Measurements from ENCODE around the gene DYNLL2. TPM values are rescaled to one million over a fixed set of nuclear protein-coding genes. Genes with fewer than 3 reads are reported as not detected.

Gene DYNLL2
- total and polyA plus RNA-seq, 9 donors, result 11.0 to 51.1 (median 34.1) TPM

DNA sequence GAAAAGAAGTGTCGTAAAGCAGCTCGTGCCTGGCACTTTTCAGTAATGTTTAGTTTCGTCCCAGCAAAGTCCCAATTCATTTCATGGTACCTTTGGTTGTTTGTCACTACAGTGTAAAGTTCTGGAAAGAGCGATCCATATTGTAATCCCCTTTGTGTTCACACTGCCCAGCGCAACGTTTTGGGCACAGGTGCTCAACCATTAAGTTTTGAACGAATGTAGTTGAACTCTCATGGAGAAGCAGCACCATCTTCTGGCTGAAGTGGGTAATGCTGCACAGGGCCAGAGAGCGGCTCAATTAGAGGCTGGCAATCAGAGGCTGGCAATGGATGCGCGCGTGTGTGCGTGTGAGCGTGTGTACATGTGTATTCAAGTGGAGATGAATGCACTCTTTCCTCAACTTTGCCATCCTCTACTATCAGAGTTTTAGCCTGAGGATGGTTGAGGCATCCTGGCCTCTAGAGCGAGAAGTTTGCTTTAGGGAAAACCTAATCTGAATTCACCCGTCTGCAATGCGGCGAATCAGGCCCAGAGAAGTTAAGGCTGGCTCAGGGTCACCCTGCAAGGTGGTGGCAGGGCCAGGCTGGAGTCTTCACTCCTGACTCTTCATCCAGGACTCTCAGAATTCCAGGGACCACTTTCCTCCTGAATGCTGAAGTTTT is 29.9 kb downstream of the DYNLL2 start:
- Histone ChIP-seq H3K9me3 (no peaks in the 10 kb centered on the region), H3K27ac (no peak overlapping the region), H3K4me3 (no peak overlapping the region), H3K36me3 (no peaks in the 10 kb centered on the region), H3K4me1 (ENCODE audit: insufficient read depth) (no peaks in the 10 kb centered on the region), H3K27me3 (no peaks in the 10 kb centered on the region)
- intact Hi-C loops (cut with DNase I), result loop anchor here in 2 of 4 donors (5.0 to 10.0 kb wide), 3 partner anchors 256 to 988 kb away; no protein-coding TSS in a partner anchor
- peak; percentile 60 to 82 (median 80) for DNase-seq
- TF ChIP-seq, protein P1, sequence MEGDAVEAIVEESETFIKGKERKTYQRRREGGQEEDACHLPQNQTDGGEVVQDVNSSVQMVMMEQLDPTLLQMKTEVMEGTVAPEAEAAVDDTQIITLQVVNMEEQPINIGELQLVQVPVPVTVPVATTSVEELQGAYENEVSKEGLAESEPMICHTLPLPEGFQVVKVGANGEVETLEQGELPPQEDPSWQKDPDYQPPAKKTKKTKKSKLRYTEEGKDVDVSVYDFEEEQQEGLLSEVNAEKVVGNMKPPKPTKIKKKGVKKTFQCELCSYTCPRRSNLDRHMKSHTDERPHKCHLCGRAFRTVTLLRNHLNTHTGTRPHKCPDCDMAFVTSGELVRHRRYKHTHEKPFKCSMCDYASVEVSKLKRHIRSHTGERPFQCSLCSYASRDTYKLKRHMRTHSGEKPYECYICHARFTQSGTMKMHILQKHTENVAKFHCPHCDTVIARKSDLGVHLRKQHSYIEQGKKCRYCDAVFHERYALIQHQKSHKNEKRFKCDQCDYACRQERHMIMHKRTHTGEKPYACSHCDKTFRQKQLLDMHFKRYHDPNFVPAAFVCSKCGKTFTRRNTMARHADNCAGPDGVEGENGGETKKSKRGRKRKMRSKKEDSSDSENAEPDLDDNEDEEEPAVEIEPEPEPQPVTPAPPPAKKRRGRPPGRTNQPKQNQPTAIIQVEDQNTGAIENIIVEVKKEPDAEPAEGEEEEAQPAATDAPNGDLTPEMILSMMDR (IDR thresholded peaks at IDR 0.05), result peak; percentile 70 to 93 (median 86)
- TF ChIP-seq EP300 (IDR thresholded peaks at IDR 0.05), result no peak
- no peak for TF ChIP-seq POLR2A (IDR thresholded peaks at IDR 0.05)
- 25 to 30% (median 27%) methylated on average over 17 of the region's 17 CpGs for WGBS, 3 donors

DNA sequence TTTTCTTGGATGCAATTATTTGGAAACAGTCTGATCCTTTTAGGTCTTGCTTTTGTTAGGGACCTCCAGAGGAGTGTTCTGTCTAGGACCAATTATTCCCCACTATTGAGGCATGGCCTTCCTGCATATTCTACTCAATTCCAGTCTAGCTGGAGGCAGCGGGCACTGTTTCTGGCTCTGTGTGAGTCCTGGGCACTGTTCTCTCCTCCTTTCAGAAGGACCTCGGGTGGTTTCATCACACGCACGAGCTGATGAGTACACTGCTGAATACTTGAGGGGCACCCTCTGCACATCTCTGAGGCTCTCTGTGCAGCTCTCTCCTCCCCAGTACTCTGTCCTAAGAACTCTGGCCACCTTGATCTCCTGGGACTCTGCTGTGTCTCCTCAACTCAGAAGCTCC is 30.7 kb downstream of the DYNLL2 start:
- 72 to 80% (median 78%) methylated on average over 4 of the region's 4 CpGs for whole genome bisulfite sequencing, 3 donors
- intact Hi-C loops (cut with DNase I), result loop anchor here in 3 of 4 donors (2.0 to 10.0 kb wide), 4 partner anchors 257 to 989 kb away; no protein-coding TSS in a partner anchor
- TF ChIP-seq, protein P1 (IDR thresholded peaks at IDR 0.05), result no peak
- no peak for TF ChIP-seq POLR2A (IDR thresholded peaks at IDR 0.05)
- TF ChIP-seq EP300 (IDR thresholded peaks at IDR 0.05), result no peak
- H3K36me3 ChIP-seq, result no peaks in the 10 kb centered on the region
- no peak for DNase-seq
- no peak overlapping the region for H3K27ac ChIP-seq
- no peaks in the 10 kb centered on the region for H3K27me3 ChIP-seq
- H3K4me1 ChIP-seq (ENCODE audit: insufficient read depth), result no peaks in the 10 kb centered on the region
- no peak overlapping the region for H3K4me3 ChIP-seq
- no peaks in the 10 kb centered on the region for H3K9me3 ChIP-seq

DNA sequence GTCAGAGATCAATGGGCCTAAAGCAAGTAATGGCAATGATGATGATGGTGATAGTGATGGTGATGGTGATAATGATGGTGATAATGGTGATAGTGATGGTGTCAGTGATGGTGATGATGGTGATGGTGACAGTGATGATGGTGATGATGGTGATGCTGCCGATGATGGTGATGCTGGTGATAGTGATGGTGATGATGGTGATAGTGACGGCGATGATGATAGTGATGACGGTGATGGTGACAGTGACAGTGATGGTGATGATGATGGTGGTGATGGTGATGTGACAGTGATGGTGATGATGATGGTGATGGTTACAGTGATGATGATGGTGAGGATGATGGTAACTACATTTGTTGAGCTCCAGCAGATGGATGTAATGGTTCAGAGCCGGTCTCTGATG is 34.2 kb downstream of the DYNLL2 start:
- Histone ChIP-seq H3K4me1 (ENCODE audit: insufficient read depth) (no peaks in the 10 kb centered on the region), H3K9me3 (no peaks in the 10 kb centered on the region), H3K27ac (no peak overlapping the region), H3K4me3 (no peak overlapping the region), H3K27me3 (no peaks in the 10 kb centered on the region), H3K36me3 (no peaks in the 10 kb centered on the region)
- intact Hi-C loops (cut with DNase I), result loop anchor here in 2 of 4 donors (10.0 kb wide), 2 partner anchors 983 to 993 kb away; no protein-coding TSS in a partner anchor
- DNase-seq, result no peak
- TF ChIP-seq, protein P1 (IDR thresholded peaks at IDR 0.05), result no peak
- no peak for TF ChIP-seq EP300 (IDR thresholded peaks at IDR 0.05)
- no peak for TF ChIP-seq POLR2A (IDR thresholded peaks at IDR 0.05)
- 91 to 94% (median 91%) methylated on average over 5 of the region's 5 CpGs for WGBS, 3 donors

DNA sequence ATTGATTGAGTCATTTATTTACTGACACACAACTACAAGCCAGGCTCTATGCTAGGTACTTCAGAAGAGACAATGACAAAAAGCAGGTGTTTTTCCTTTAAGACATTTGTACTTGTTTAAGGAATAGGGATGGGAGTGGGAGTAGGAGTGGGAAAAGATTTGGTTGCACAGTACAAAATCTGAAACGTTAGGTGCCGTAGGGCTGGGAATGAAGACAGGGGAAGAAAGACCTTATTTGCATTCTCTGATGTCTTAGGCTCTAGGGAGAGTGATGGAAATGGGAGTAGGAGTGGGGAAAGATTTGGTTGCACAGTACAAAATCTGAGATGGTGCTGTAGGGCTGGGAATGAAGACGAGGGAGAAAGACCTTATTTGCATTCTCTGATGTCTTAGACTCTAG is 36.3 kb downstream of the DYNLL2 start:
- intact Hi-C loops (cut with DNase I), result loop anchor here in 2 of 4 donors (10.0 kb wide), 2 partner anchors 985 to 995 kb away; no protein-coding TSS in a partner anchor
- H3K9me3 ChIP-seq, result no peaks in the 10 kb centered on the region
- H3K4me3 ChIP-seq, result no peak overlapping the region
- TF ChIP-seq POLR2A (IDR thresholded peaks at IDR 0.05), result no peak
- TF ChIP-seq EP300 (IDR thresholded peaks at IDR 0.05), result no peak
- TF ChIP-seq, protein P1 (IDR thresholded peaks at IDR 0.05), result no peak
- no peak overlapping the region for H3K27ac ChIP-seq
- H3K4me1 ChIP-seq (ENCODE audit: insufficient read depth), result no peaks in the 10 kb centered on the region
- WGBS, 3 donors, result 52 to 55% (median 53%) methylated on average over 3 of the region's 3 CpGs
- H3K27me3 ChIP-seq, result no peaks in the 10 kb centered on the region
- H3K36me3 ChIP-seq, result no peaks in the 10 kb centered on the region
- no peak for DNase-seq

Data from ovary (tissue), 9 donors.